ENCODE data around the gene ANAPC2.

- TF ChIP-seq POLR2A (IDR thresholded peaks at IDR 0.05) (no peak), CTCF (IDR thresholded peaks at IDR 0.05) (no peak)
Observed at GRCh38 chr9:137152844-137153405, 35.4 kb downstream of the ANAPC2 start.
